GM12872 (cell line): Measurements from ENCODE around the gene ADAM19.

ENCODE experiments used
- CTCF ChIP-seq: IDR thresholded peaks from 3 replicates; pipeline ENCODE4 v1.5.1; 2011; ENCODE audit warnings: low read depth, mild to moderate bottlenecking, low read length, moderate library complexity; ENCODE audit not compliant: insufficient read depth

Gene ADAM19

DNA sequence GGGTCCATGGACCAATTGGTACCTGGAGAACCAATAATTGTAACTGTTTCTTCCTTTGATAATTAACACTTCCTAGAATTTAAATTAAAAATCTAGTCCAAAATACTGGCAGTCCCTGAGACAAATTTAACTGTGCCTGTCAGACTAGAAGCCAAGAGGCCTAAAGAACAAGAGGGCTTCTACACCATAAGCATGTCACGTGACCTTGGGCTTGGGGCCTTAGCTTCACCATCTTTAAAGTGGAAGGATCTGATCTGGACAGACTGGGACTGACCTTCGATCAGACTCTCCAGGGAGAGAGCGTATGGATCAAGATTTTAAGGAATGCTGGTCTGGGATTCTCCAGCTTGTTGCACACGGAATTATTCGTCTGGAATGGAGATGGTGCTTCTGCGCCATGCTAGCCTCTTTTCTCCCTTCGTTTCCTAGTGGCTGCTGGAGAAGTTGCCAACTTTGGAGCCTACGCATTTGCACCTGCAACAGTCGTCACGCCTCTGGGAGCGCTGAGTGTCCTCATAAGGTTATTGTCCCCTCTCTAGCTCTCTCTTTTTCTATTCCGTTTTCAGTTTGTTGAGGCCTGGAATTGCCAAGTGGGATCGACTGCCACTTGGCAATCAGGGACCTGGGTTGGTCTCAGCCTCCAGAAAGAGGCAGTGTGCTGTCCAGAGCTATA, 107.1 kb downstream of the ADAM19 start:
- no peak for TF ChIP-seq CTCF

GRCh38 chr5:157464519-157465171, 110.9 kb downstream of the ADAM19 start:
- no peak for TF ChIP-seq CTCF

GRCh38 chr5:157463621-157464518, 111.7 kb downstream of the ADAM19 start:
- no peak for TF ChIP-seq CTCF

DNA sequence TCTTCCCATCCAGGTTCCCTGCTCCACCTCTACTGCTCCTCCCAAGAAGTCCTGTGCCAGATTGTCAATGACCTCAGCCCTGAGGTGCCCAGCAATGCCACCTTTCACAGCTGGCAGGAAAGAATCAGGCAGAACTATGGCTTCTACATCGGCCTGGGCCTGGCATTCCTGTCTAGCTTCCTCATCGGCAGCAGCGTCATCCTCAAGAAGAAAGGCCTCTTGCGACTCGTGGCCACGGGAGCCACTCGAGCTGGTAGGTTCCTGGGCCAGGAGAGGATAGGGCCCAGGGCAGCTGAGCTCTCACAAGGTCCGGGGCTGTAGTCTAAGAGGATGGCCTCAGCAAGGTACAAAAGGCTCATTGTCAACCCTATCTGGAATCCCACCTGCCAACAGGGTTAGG, 112.5 kb downstream of the ADAM19 start:
- TF ChIP-seq CTCF: no peak

DNA sequence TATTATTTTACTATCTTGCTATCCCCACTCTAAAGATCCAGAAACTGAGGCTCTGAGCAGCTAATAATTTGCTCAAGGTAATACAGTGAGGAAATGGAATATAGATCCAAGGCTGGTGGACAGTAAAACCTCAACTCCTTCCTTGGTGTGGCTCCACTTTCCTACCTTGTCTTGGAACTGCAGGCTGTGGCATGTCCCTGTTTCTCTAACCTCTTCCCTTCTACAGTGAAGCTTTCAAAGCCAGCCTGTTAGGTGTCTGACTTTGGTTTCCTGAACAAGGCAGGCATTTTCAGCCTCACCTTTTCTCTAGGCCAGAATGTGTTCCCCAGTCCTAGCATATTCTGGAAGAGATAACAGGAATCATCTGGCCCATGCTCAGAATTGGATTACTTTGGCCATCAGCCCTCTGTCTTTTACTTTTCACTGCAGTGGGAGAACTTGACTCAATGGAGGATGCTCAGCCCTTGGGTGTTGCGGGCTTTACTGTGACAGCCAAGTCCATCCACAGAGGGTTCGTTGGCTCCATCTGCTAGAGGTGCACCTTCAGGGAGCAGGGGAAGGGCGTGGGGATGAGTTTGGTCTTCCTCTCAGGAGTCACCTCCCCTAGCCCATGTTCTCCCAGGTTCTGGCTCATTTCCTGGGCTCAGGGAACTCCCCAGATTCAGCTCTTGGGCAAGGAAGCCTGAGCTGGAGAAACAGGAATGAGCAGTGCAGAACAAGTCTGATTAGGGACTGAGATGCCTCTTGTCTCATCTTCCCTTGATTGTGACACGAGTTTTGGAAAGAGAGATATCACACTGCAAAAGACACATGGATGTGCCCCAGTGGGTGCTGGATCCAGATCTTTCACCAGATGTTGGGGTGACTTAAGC, 114.4 kb downstream of the ADAM19 start:
- no peak for TF ChIP-seq CTCF

DNA sequence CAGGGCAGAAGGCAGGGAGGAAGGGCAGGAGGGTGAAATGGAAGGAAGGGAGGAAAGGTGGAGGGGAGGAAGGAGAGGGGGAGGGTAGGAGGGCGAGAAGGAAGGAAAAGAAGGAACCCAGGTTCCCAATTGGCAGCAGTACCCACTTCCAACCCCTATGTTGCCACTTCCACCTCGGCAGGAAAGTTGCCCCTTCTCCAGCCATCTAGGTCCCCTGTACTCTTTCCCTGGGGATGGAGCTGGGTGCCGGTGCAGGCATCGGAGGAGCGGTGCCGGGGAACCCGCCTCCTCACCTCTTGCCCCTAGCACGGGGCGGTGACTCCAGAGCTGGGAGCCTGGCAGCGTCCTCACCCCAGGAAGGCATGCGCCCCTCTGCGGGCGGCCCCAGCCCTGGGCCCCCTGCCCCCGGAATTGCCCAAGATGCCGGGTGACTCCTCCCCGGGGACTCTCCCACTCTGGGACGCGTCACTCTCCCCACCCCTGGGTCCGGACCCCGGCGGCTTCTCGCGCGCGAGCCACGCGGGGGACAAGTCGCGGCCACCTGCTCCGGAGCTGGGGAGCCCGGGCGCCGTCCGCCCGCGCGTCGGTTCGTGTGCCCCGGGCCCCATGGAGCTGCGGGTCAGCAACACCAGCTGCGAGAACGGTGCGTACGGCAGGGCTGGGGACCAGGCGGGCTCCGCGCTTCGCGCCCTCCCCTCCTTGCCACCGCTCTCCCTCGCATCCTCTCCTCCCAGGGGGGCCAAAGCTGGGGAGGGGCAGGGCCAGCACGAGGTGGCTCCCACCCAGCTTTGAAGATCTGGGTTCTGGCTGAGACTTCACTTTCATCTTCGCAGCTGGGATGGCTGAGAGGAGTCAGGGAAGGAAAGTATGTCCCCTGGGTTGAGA, 115.6 kb downstream of the ADAM19 start, which contains the start of gene NIPAL4:
Gene NIPAL4 (plus strand): TSS at position 499 of the 885 bp plus-strand sequence. CDS start 108 bp downstream, at position 607.
- TF ChIP-seq CTCF: no peak
